DMS114 treated with DMSO at 0.1 percent for 48 hours (cell line): ENCODE data around the gene MAT1A.
"Not testable (repeated sequence)": the region's sequence is repeated elsewhere in the genome, so short reads cannot be mapped to it uniquely, and the experiment has no call there.

Experiments
- DNase-seq: peaks from one replicate; lab custom pipeline; 2025; ENCODE audit not compliant: unreplicated experiment; lab: John Stamatoyannopoulos, UW

MAT1A gene

GRCh38 chr10:80289451-80290287 lies at the start of gene MAT1A:
TSS of gene MAT1A (minus strand) at chr10:80289658. CDS start at chr10:80289423, 235 bp downstream.
- DNase-seq, result no peak

DNA sequence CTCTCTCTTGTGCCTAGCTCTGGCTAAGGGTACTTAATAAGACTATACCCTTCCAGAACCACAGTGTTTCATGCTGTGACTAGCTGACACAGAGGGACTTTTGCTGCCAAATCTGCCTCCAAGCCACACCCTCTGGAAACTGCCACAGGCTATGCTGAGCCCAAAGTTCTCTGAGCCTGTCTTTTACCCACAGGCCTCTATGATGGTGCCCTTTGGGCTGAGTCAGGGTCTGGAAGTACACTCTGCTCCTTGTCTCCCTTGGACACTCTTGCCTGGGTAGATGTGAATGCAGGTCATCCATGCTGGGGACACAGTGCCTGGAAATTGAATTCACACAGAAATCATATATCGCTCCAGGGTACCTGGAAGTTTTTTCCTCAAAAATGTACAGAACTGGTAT lies 44.5 kb upstream of the MAT1A start:
- DNase-seq, result no peak

GRCh38 chr10:80324891-80325364 lies 35.5 kb upstream of the MAT1A start:
- DNase-seq, result no peak

GRCh38 chr10:80324086-80324485 lies 34.6 kb upstream of the MAT1A start:
- DNase-seq, result no peak

- no peak for DNase-seq
Measured at GRCh38 chr10:80323311-80323710, 33.9 kb upstream of the MAT1A start.

DNA sequence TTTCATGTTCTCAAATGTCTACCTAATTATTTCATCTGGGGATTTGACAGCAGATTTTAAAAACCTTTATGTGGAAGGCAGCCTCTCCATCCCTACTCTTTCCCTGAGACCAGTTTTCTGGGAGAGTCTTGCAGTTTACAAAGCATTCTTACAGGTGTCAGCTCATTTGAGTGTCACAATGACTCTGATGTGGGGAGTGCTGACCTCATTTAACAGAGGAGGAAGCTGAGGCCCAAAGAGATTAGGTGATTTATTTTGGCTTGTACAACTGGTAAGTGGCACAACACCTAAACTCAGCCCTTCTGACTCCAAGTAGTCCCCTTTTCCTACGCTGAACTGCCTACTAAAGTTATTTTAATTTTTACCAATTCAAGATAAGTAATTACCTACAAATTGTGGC lies 33.3 kb upstream of the MAT1A start:
- no peak for DNase-seq

GRCh38 chr10:80322158-80322557 lies 32.7 kb upstream of the MAT1A start:
- DNase-seq, result no peak

GRCh38 chr10:80321183-80321582 lies 31.7 kb upstream of the MAT1A start:
- no peak for DNase-seq

DNA sequence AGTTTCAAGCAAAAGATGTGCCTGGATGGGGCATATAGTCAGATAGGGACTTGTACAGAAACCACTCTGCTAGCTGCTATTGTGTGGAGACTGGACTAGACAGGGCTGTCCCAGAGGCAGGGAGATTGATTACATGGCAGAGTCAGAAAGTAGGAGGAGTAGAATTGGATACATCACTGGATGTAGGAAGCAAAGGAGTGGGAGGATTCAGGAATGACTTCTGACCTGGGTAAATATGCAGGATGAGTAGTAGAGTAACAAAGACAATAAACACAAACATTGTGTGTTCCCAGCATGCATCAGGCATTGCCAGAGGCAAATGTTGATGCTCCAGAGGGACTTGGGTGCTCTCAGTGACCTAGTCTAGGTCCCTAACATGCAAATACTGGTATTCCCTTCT lies 30.9 kb upstream of the MAT1A start:
- DNase-seq, result no peak

DNA sequence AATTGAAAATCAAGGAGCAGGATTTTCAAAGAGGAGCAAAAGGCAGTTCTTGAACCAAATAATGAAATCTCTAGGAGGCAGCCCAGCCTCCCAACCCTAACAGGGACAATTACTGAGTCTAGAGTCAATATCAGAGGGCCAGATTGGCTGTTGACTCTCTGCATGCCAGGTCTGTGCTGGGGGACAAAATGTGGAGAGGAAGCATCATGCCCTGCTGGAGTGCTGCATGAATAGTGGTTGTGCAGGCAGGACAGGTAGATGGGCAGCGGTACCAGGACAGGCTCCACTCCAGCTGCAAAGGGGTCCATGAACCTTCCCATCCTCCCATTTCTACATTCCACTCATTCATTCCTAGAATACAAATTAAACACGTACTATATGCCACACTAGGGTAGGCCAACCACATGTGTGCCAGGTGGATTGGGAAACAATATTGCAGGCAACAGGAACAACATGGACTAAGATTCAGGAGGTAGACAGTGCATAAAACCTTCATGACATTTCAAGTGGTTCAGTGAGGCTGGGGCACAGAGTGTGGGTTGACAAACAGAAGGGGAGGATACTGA lies 30.4 kb upstream of the MAT1A start:
- DNase-seq, result no peak

GRCh38 chr10:80319318-80319717 lies 29.9 kb upstream of the MAT1A start:
- no peak for DNase-seq

DNA sequence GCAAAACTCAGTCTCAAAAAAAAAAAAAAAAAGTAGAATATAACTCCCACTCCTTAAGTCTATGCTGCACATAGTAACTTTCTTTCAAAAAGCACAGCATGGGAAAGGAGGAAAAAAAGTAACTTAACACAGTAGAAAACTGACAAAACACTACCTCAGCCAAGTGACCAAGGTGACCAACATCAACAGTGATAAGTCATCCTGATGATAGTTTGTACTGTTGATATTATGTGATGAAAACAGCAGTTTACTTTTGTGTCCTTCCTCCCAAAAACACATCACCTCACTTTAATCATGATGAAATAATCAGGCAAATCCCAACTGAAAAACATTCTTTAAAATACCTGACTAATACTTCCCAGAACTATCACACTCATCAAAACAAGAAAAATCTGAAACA lies 29.3 kb upstream of the MAT1A start:
- DNase-seq, result no peak

GRCh38 chr10:80315391-80315790 lies 25.9 kb upstream of the MAT1A start:
- DNase-seq, result no peak

GRCh38 chr10:80313523-80313922 lies 24.1 kb upstream of the MAT1A start:
- DNase-seq, result no peak

DNA sequence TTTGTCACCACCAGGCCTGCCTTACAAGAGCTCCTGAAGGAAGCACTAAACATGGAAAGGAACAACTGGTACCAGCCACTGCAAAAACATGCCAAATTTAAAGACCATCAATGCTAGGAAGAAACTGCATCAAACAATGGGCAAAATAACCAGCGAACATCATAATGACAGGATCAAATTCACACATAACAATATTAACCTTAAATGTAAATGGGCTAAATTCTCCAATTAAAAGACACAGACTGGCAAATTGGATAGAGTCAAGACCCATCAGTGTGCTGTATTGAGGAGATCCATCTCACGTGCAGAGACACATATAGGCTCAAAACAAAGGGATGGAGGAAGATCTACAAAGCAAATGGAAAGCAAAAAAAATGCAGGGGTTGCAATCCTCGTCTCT lies 16.5 kb upstream of the MAT1A start:
- not testable (repeated sequence) for DNase-seq

GRCh38 chr10:80296942-80297341 lies 7.5 kb upstream of the MAT1A start:
- DNase-seq, result no peak

GRCh38 chr10:80292607-80293239 lies 3.3 kb upstream of the MAT1A start:
- no peak for DNase-seq

DNA sequence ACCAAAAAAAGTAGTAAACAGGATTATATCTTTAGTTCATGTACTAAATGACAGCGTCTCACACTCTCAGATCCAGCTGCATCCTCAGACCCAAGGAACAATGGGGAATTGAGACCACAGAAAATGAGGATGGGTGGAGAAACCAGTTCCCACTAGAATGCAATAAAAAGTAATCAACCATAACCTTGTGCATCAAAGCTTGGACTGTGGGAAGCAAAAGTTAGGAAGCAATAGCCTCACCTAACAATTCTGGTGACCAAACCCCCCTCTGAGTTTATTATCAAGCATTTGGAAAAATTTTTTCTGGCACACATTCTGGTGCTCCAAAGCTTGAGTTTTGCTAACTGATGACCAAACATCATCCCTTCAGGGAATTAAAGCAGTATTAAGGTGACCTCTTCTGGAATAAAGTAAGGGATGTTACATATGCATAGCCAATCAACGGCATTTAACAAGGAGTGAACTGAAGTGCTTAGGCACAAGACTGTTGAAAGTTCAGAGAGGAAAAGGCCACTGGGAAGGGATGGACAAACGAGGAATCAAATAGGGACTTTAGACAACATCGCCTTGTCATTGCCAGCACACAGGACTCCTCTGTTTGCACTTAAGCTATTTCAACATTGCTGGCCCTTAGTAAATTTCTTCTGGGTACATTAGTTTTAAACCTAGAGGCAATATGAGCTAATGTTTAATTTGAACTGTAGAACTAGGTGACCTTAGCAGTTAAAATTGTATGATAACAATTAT lies 1.2 kb upstream of the MAT1A start:
- no peak for DNase-seq

GRCh38 chr10:80288849-80289248 lies 609 bp downstream of the MAT1A start:
- no peak for DNase-seq

GRCh38 chr10:80284522-80284921 lies 4.9 kb downstream of the MAT1A start:
- DNase-seq, result no peak

DNA sequence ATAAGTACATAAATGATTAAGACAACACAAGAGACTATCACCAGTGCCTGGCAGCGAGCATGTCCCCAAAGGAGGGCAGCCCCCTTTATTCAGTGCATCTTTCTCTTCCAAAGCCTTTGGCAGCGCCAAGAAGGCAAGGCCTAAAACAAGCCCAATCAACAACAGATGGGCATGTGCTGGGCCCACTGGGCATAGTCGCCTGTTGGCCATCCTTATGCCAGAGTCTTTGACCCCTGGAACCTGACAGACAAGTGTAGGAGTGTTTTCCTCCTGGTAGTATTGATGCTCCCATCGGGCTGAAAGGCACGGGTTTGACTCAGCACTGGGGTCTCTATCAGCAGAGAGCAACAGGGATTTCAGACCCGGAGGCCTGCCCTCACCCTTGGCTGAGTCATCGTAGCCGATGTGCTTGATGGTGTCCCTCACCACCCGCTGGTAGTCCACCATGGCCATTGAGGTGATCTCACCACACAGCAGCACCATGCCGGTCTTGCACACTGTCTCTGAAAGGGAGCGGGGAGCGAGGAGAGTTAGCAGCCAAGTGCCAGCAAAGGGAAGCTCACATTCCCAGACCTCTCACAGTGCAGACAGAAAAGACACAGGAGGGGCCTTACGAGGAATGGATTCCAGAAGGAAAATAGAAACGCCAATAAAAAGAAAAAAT lies 5.8 kb downstream of the MAT1A start:
- DNase-seq, result no peak
